Endothelial cell of umbilical vein (primary cell): Measurements from ENCODE around the gene PKP3.

Source experiments
- CTCF ChIP-seq, 2 donors: IDR thresholded peaks; 1 replicate in 1 of 2; 2 replicates in 1 of 2; pipeline ENCODE4 v1.5.1; 2011; ENCODE audit warnings: low read length in 2 of 2, mild to moderate bottlenecking in 2 of 2, moderate library complexity in 2 of 2, control low read depth in 1 of 2, inconsistent platforms in 1 of 2, low read depth in 1 of 2; ENCODE audit not compliant: insufficient read depth in 1 of 2; ENCODE audit errors: extremely low read depth in 1 of 2
- EZH2 ChIP-seq: IDR thresholded peaks from 2 replicates; pipeline ENCODE4 v1.6.1; 2012; ENCODE audit warnings: borderline replicate concordance, low read depth, mild to moderate bottlenecking, moderate library complexity, low read length, inconsistent platforms; ENCODE audit not compliant: severe bottlenecking
- FOS ChIP-seq: IDR thresholded peaks from 2 replicates; pipeline ENCODE4 v1.6.1; 2011; ENCODE audit warnings: mild to moderate bottlenecking, low read length, moderate library complexity, borderline replicate concordance; ENCODE audit not compliant: insufficient read depth
- GATA2 ChIP-seq: IDR thresholded peaks from 2 replicates; pipeline ENCODE4 v1.7.0; 2011; ENCODE audit warnings: low read depth, mild to moderate bottlenecking, moderate library complexity, mixed read lengths, low read length; ENCODE audit not compliant: insufficient read length, insufficient read depth
- JUN ChIP-seq: IDR thresholded peaks from 2 replicates; pipeline ENCODE4 v1.6.1; 2011; ENCODE audit warnings: borderline replicate concordance, low read depth; ENCODE audit not compliant: insufficient read length, insufficient read depth
- MAX ChIP-seq: IDR thresholded peaks from 2 replicates; pipeline ENCODE4 v1.6.1; 2011; ENCODE audit not compliant: insufficient read depth, insufficient read length
- MYC ChIP-seq: IDR thresholded peaks from one replicate; pipeline ENCODE4 v1.6.1; 2011; ENCODE audit warnings: mild to moderate bottlenecking, low read depth, low read length
- POLR2A ChIP-seq: IDR thresholded peaks from 2 replicates; pipeline ENCODE4 v1.6.1; 2012; ENCODE audit warnings: low read depth, mild to moderate bottlenecking, control low read depth, low read length
- POLR2AphosphoS5 ChIP-seq: IDR thresholded peaks from 2 replicates; pipeline ENCODE4 v1.6.1; 2012; ENCODE audit warnings: low read depth, mild to moderate bottlenecking, control low read depth, low read length, moderate library complexity; ENCODE audit not compliant: insufficient read depth

- TF ChIP-seq MAX (no peak), CTCF (IDR thresholded peaks at IDR 0.05; ENCODE audit: extremely low read depth in 1 of 2, insufficient read depth in 1 of 2, low read depth in 1 of 2, low read length in 2 of 2) (no peak), POLR2A (no peak), MYC (no peak), EZH2 (no peak), POLR2AphosphoS5 (no peak), JUN (no peak), FOS (no peak), GATA2 (no peak)
Measured at GRCh38 chr11:431921-432320, 37.9 kb downstream of the PKP3 start.
